HG02943 (cell line): Measurements from ENCODE around the gene IL21R.

Experiments
- ATAC-seq: cut with Tn5 transposase; IDR thresholded peaks from one replicate; pipeline ENCODE4 v1.9.1; 2021; ENCODE audit warnings: mild to moderate bottlenecking, low read depth, moderate library complexity; ENCODE audit not compliant: unreplicated experiment

Gene IL21R

DNA sequence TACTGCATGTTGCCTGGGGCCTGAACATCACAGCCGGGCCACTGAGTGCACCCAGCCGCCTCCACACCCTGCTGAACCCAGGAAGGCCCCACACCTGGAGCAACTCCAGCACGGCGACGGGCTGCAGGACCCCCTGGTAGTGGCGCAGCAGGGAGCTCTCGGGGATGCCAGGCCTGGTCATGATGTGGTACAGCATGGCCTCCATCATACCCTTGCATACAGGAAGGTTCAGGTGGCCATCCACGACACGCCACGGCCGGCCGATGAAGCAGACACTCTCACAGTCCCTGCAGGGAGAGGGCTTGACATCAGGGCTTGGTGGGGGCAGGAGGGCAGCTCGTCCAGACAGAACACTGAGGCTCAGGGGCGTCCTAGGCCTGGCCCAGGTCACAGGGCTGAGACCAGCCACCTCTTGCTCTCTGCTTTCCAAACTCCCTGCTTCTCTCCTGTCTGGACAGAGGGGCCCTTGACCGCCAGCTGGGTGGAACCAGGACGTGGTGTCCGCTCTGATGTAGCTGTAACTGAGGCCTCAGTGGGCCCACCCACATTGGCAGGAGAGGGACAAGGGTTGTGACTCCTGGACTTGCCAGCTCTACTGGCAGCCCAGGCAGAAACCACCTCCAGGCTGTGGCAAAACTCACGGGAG lies 60.3 kb downstream of the IL21R start:
- ATAC-seq = no peak

DNA sequence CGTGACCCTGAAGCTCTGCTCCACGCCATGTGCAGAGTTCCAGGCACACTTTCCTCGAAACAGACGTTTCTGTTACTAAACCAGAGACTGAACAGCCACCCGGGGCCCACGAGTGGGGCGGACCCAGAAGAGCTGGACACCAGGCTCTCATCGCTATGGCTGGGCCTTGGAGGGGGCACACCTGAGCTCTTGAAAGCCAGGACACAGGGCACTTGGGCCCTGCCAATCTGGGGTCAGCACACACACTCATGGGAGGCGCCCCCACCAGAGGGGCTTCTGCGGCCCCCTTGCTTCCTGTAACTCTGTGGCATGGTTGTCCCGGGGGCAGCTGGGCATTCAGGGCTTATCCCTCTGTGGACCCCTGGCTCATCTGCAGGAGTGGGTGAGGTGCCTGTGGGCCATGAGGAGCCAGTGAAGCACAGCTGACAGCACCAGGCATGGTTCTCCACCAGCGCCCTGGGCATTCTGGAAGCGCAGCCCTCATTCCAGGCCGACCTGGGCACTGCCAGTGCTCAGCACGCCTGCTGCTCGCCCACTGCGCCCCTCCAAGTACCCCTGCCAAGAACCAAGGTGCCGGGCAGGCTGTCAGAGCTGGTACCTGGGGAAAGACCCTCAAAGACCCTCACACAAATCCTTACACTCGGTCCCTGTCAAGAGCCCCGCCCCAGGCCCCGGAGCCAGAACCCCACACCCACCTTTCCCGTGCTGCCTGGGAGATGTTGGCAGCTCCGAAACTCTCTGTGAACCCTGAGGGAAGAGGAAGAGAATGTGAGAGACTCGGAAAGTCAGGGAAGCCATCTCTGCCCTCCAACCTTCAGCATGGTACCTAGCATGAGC lies 61.1 kb downstream of the IL21R start:
- ATAC-seq = no peak

DNA sequence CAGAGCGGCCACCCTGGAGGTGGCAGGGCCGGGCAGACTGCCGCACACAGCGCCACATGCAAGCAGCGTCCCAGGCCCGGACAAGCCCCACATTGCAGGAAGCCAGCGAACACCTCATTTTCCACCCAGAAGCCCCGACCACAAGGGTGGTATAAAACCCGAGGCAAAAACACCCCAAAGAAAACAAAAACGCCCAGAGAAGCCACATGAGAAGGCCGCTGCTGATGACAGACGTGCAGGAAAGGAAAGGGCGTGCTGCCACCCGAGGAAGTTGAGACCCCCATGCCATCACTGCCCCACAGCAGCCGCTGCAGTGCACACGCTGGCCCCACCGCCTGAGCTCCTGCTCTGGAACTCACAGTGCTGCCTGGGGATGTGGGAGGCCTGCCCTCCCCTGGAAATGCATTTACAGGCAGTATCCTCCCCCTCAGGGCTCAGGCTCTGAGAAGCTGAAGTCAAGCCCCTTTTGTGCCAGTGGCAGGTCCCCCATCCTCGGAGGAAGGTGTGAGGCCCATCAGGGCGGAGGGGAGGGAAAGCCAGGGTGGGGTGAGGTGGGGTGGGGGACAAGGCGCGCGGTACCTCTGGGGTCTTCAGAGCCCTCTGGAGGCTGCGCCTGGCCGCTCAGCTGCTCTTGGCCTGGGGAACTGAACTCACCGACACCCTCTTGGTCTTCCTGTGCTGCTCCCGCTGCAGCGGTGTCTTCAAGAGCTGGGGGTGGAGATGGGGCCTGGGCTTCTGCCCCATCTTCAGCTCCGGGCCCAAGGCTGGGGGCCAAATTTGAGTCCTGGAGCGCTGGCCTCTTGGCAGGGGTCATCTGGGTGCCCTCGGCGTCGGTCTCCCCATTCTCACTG lies 62.0 kb downstream of the IL21R start:
- ATAC-seq = no peak

DNA sequence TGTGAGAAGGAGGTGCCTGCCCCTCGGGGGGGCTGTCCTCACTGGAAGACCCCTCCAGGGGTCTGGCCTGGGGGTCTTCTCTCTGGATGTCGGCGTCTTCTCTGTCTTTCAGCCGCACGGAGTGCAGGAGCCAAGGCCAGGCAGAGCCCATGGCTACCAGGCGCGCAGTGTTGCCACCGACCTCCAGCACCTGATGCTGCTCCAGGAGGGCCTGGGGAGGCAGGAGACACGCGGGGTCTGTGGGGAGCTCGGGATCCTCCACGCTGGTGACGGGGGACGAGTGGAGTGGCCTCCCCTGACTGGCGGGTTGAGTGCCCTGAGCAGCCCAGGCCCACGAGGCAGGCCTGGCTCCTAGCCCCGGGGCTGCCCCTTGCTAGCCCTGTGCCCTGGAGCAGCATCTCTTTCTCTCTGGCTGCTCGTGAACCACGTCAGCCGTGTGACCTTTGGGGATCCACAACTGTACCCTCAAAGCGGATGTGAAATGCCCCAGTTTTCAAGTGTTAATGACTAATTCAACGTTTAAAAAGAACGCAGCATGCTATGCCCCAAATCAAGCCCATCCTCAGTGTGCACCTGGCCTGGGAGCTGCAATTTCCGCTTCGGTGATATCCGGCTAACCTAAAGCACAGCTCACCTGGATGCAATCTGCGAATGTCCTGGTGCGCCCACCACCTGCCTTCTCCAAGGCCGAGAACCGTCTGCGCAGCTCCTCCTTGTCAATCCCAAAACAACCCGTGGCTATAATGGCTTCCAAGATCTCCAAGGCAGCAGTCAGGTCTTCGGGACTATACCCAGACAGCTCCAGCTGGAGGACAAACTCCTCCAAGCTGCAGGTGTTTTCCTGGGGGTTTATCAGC lies 62.9 kb downstream of the IL21R start:
- no peak for ATAC-seq

DNA sequence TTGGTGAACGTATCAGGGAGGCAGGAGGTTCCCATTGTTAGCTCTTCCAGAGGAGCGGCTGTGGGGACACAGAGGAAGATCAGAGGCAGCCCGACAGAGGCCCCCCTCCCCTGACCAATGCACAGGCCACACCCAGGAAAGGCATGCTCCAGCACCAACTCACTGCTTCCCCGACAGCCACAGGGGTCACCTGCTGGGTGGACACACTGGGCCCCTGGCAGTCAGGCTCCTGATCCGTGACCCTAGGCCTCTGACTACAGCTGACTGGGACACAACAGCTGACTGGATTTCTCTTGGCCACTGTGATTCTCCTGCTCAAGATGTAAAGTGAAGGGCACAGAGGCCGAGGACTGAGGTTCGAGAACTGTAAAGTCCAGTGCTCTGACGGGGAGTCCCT lies 63.5 kb downstream of the IL21R start:
- no peak for ATAC-seq

- no peak for ATAC-seq
Measured at GRCh38 chr16:27468941-27469531, 67.1 kb downstream of the IL21R start.

- no peak for ATAC-seq
Measured at GRCh38 chr16:27470567-27471431, 68.8 kb downstream of the IL21R start.

DNA sequence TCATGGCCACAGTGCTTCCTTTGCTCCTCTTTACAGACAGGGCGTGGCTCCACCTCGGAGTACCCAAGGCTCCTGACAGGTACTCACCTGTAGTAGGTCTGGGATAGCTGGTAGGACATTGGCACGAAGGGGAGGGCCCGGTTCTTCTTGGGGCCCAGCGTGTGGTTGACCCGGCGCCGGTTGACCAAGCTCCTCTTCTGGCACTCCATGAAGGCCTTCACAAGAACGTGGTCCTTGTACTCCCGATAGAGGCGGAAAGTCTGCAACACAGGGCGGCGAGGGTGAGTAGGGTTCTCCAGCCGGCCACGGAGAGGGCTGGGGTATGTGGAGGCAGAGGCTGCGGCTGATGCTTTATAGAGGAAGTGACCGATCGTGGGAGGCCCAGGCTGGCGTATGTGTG lies 69.7 kb downstream of the IL21R start:
- no peak for ATAC-seq

- no peak for ATAC-seq
Measured at GRCh38 chr16:27472091-27473020, 70.4 kb downstream of the IL21R start.

GRCh38 chr16:27473101-27473900 lies 71.3 kb downstream of the IL21R start:
- no peak for ATAC-seq

- no peak for ATAC-seq
Measured at GRCh38 chr16:27474041-27474440, 72.1 kb downstream of the IL21R start.

- no peak for ATAC-seq
Measured at GRCh38 chr16:27474921-27475320, 72.9 kb downstream of the IL21R start.

- no peak for ATAC-seq
Measured at GRCh38 chr16:27475561-27475960, 73.6 kb downstream of the IL21R start.

GRCh38 chr16:27476240-27476639 lies 74.3 kb downstream of the IL21R start:
- ATAC-seq = no peak

DNA sequence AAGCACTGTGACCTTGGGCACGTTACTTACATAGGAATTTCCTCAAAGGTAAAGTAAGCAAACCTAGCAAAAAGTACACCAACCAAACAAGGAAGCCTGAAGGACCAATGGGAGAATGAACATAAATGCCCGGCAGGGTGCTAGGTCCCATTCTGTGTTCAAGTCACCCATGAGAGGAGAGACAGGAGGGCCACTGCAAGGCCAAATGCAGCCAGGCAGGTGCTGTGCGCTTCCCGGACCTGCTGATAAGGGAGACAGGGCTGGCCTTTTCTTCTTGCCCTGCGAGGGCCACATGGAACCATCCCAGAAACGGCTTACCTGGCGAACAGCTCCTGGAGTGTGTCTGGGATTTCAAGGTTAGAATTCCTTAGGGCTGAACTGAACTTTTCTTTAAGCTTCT lies 78.8 kb downstream of the IL21R start:
- no peak for ATAC-seq

DNA sequence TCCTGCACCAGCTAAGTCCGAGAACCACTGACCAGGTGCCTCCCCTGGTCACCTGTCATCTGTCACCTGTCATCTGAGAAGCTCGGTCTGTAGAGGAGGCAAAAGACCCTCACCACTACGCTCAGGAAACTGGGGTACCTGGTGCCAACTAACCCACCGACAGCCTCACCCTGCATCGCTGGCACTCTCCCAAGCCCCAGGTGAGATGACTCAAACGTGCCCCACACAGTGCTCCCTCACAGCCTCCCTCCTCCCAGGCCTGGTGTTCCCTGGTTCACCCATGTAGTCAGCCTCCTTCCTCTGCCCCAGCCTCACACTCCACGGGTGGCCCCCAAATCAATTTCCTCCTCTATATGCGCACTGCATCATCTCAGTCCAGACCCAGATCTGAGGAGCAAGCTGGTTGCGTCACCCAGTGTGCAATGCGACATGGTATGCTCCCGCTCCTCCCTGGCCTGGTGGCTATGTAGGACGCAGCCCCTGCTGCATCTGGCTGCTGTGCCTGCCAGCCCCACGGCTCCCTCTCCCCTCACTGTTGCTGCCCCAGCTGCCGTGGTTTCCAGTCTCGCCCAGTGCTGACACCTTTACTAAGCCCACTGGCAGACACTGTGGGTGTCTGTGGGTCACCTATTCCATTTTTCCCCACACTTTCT lies 79.4 kb downstream of the IL21R start:
- no peak for ATAC-seq
